HEK293 (cell line): ENCODE data around the gene MAP1S.

Experiments used
- CTCF ChIA-PET: fragments of 350-600 bp; formaldehyde crosslinking; extraction: SDS; loops from one replicate; lab custom pipeline; 2021; ENCODE audit warnings: antibody characterized with exemption; lab: Yijun Ruan, JAX
- POLR2A ChIA-PET: fragments of 300-600 bp; formaldehyde crosslinking; extraction: SDS; loops from one replicate; lab custom pipeline; 2020; ENCODE audit warnings: antibody characterized with exemption, inconsistent platforms; lab: Yijun Ruan, JAX
- H3K27ac ChIP-seq: fragments of 200-500 bp; sonication (Bioruptor generic); 2 replicates; pipeline ENCODE4 v1.5.1; 2014; ENCODE audit warnings: low read depth, low read length, control low read depth, inconsistent platforms; ENCODE audit errors: extremely low read depth
- H3K36me3 ChIP-seq, 2 experiments: fragments of 200-500 bp in 1 of 2; sonication (Bioruptor generic) in 1 of 2; 1 replicate in 1 of 2; 2 replicates in 1 of 2; pipeline ENCODE4 v1.5.1; 2014 to 2017; ENCODE audit warnings: inconsistent platforms in 2 of 2, low read length in 2 of 2; ENCODE audit not compliant: control insufficient read depth in 2 of 2, insufficient read depth in 1 of 2
- H3K4me1 ChIP-seq: fragments of 200-500 bp; sonication (Bioruptor generic); 2 replicates; pipeline ENCODE4 v1.5.1; 2014; ENCODE audit warnings: mild to moderate bottlenecking, low read length, inconsistent platforms; ENCODE audit not compliant: control insufficient read depth, insufficient read depth
- H3K4me3 ChIP-seq: 2 replicates; pipeline ENCODE4 v1.5.1; 2011; ENCODE audit warnings: low read depth, mild to moderate bottlenecking, control low read depth, low read length, moderate library complexity
- H3K9me3 ChIP-seq: fragments of 200-500 bp; sonication (Bioruptor generic); 2 replicates; pipeline ENCODE4 v1.5.1; 2014; ENCODE audit warnings: low read depth, low read length, inconsistent platforms; ENCODE audit not compliant: control insufficient read depth, insufficient read depth
- CTCF ChIP-seq: fragments of 450-650 bp; formaldehyde crosslinking; IDR thresholded peaks from 2 replicates; pipeline ENCODE4 v1.5.1; 2016; ENCODE audit warnings: missing biosample characterization, missing genetic modification characterization
- EGR2 ChIP-seq: fragments of 450-650 bp; formaldehyde crosslinking; IDR thresholded peaks from 2 replicates; pipeline ENCODE4 v1.5.1; 2016; ENCODE audit warnings: low read depth, missing biosample characterization, missing genetic modification characterization
- GLIS1 ChIP-seq: fragments of 450-650 bp; formaldehyde crosslinking; IDR thresholded peaks from 2 replicates; pipeline ENCODE4 v1.5.1; 2016; ENCODE audit warnings: missing biosample characterization, missing genetic modification characterization
- KLF8 ChIP-seq: fragments of 450-650 bp; formaldehyde crosslinking; IDR thresholded peaks from 2 replicates; pipeline ENCODE4 v1.5.1; 2016; ENCODE audit warnings: missing biosample characterization, missing genetic modification characterization
- REST ChIP-seq: fragments of 450-650 bp; formaldehyde crosslinking; IDR thresholded peaks from 2 replicates; pipeline ENCODE4 v1.5.1; 2016; ENCODE audit warnings: missing biosample characterization, missing genetic modification characterization
- SCRT2 ChIP-seq: fragments of 450-650 bp; formaldehyde crosslinking; IDR thresholded peaks from 2 replicates; pipeline ENCODE4 v1.5.1; 2016; ENCODE audit warnings: missing biosample characterization, missing genetic modification characterization
- TCF7L2 ChIP-seq: IDR thresholded peaks from 2 replicates; pipeline ENCODE4 v1.6.1; 2011; ENCODE audit warnings: low read depth, mild to moderate bottlenecking, inconsistent platforms, low read length, moderate library complexity, borderline replicate concordance
- TSHZ1 ChIP-seq: fragments of 450-650 bp; formaldehyde crosslinking; IDR thresholded peaks from 2 replicates; pipeline ENCODE4 v1.5.1; 2016; ENCODE audit warnings: missing biosample characterization, missing genetic modification characterization, borderline replicate concordance
- ZBTB10 ChIP-seq: fragments of 450-650 bp; formaldehyde crosslinking; IDR thresholded peaks from 2 replicates; pipeline ENCODE4 v1.5.1; 2016; ENCODE audit warnings: missing biosample characterization, missing genetic modification characterization
- ZFHX2 ChIP-seq: fragments of 450-650 bp; formaldehyde crosslinking; conservative IDR thresholded peaks from 2 replicates; pipeline ENCODE4 v1.5.1; 2016; ENCODE audit warnings: missing biosample characterization, missing genetic modification characterization
- ZIC2 ChIP-seq: fragments of 450-650 bp; formaldehyde crosslinking; IDR thresholded peaks from 2 replicates; pipeline ENCODE4 v1.5.1; 2016; ENCODE audit warnings: missing biosample characterization, missing genetic modification characterization
- ZNF121 ChIP-seq: fragments of 450-650 bp; formaldehyde crosslinking; IDR thresholded peaks from 2 replicates; pipeline ENCODE4 v1.5.1; 2016; ENCODE audit warnings: missing biosample characterization, missing genetic modification characterization
- ZNF2 ChIP-seq: fragments of 450-650 bp; formaldehyde crosslinking; IDR thresholded peaks from 2 replicates; pipeline ENCODE4 v1.5.1; 2016; ENCODE audit warnings: missing biosample characterization, missing genetic modification characterization
- ZNF280D ChIP-seq: fragments of 450-650 bp; formaldehyde crosslinking; IDR thresholded peaks from 2 replicates; pipeline ENCODE4 v1.5.1; 2016; ENCODE audit warnings: missing biosample characterization, missing genetic modification characterization
- ZNF37A ChIP-seq: fragments of 450-650 bp; IDR thresholded peaks from 2 replicates; pipeline ENCODE4 v1.5.1; 2018; ENCODE audit warnings: missing biosample characterization, missing genetic modification characterization
- ZNF423 ChIP-seq: fragments of 450-650 bp; formaldehyde crosslinking; IDR thresholded peaks from 2 replicates; pipeline ENCODE4 v1.5.1; 2016; ENCODE audit warnings: missing biosample characterization, missing genetic modification characterization
- ZNF426 ChIP-seq: fragments of 450-650 bp; formaldehyde crosslinking; IDR thresholded peaks from 2 replicates; pipeline ENCODE4 v1.5.1; 2017; ENCODE audit warnings: missing biosample characterization, missing genetic modification characterization, mild to moderate bottlenecking, inconsistent platforms, moderate library complexity
- ZNF433 ChIP-seq: fragments of 450-650 bp; formaldehyde crosslinking; IDR thresholded peaks from 2 replicates; pipeline ENCODE4 v1.5.1; 2016; ENCODE audit warnings: missing biosample characterization, missing genetic modification characterization, low read depth
- ZNF654 ChIP-seq: fragments of 450-650 bp; formaldehyde crosslinking; IDR thresholded peaks from 2 replicates; pipeline ENCODE4 v1.5.1; 2016; ENCODE audit warnings: low read depth, missing biosample characterization, missing genetic modification characterization
- ZNF791 ChIP-seq: fragments of 450-650 bp; formaldehyde crosslinking; IDR thresholded peaks from 2 replicates; pipeline ENCODE4 v1.5.1; 2016; ENCODE audit warnings: missing biosample characterization, missing genetic modification characterization

Gene MAP1S

GRCh38 chr19:17677002-17677401, 42.3 kb upstream of the MAP1S start:
- CTCF ChIA-PET: interaction anchor here (0.7 to 1.6 kb wide), 5 partner anchors 13 to 181 kb away, joined by 3 to 6 read pairs (median 3); no protein-coding TSS in a partner anchor
- H3K27ac ChIP-seq: no peak overlapping the region
- TF ChIP-seq ZNF423 (tag by site-specific recombination): no peak
- peak; percentile 37; the same call in 1 of the 2 replicates for TF ChIP-seq CTCF
- no peak for TF ChIP-seq ZNF791 (tag by site-specific recombination)
- peak; percentile 49 for TF ChIP-seq ZNF654 (tag by site-specific recombination)
- peak; percentile 37; the same call in 1 of the 2 replicates for TF ChIP-seq SCRT2 (tag by site-specific recombination)
- 0 out of 2 replicates have a peak, but pooled peaks have one; percentile 40 for TF ChIP-seq KLF8 (tag by site-specific recombination)
- peak; percentile 13; the same call in 1 of the 2 replicates for TF ChIP-seq ZIC2 (tag by site-specific recombination)
- TF ChIP-seq GLIS1 (tag by site-specific recombination): peak; percentile 78
- peak; percentile 61; the same call in 1 of the 2 replicates for TF ChIP-seq EGR2 (tag by site-specific recombination)
- peak; percentile 40; the same call in 1 of the 2 replicates for TF ChIP-seq ZFHX2 (tag by site-specific recombination)
- TF ChIP-seq, all 188 proteins: peak for 8
- H3K36me3 ChIP-seq: no peaks in the 10 kb centered on the region
- no peaks in the 10 kb centered on the region for H3K9me3 ChIP-seq
- H3K4me1 ChIP-seq: no peaks in the 10 kb centered on the region
- POLR2A ChIA-PET: no interaction called here
- no peak overlapping the region for H3K4me3 ChIP-seq

GRCh38 chr19:17678836-17679235, 40.4 kb upstream of the MAP1S start:
- ChIA-PET POLR2A (no interaction called here), CTCF (no interaction called here)
- H3K36me3 ChIP-seq: no peaks in the 10 kb centered on the region
- no peak overlapping the region for H3K4me3 ChIP-seq
- H3K4me1 ChIP-seq: no peaks in the 10 kb centered on the region
- no peak overlapping the region for H3K27ac ChIP-seq
- no peaks in the 10 kb centered on the region for H3K9me3 ChIP-seq
- TF ChIP-seq ZNF433 (tag by site-specific recombination): no peak
- TF ChIP-seq ZNF121 (tag by site-specific recombination): peak; percentile 90
- TF ChIP-seq ZNF37A (tag by site-specific recombination): no peak
- no peak for TF ChIP-seq ZNF2 (tag by site-specific recombination)
- TF ChIP-seq ZBTB10 (tag by site-specific recombination): no peak
- no peak for TF ChIP-seq TCF7L2
- no peak for TF ChIP-seq ZNF280D
- TF ChIP-seq TSHZ1 (tag by site-specific recombination): no peak
- TF ChIP-seq ZNF426 (tag by site-specific recombination): no peak
- TF ChIP-seq REST (tag by site-specific recombination): no peak
